Measurements from ENCODE around the gene YIPF2.

DNA sequence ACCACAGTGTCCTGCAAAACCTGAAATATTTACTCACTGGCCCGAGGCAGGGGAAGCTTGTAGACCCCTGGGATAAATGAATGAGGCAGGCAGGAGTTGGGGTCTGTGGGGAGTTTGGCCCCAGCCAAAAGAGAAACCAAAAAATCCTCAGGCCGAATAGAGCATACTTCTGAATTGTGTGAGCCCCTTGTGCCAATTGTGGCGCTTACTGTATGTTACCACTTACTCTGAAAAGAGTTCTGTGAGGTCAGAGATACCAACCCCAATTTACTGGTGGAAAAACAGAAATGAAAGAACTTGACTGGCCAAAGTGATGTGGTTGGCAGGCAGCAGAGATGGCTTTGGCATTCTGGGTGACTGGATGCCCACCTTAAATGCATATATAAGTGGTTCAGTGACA is 50.2 kb downstream of the YIPF2 start:
- TF ChIP-seq EZH2phosphoT487 (IDR thresholded peaks at IDR 0.05; ENCODE audit: borderline replicate concordance, low read length) (no peak), EZH2 (IDR thresholded peaks at IDR 0.05; ENCODE audit: low read length, unreplicated experiment) (no peak)
- TF ChIP-seq, protein P1, sequence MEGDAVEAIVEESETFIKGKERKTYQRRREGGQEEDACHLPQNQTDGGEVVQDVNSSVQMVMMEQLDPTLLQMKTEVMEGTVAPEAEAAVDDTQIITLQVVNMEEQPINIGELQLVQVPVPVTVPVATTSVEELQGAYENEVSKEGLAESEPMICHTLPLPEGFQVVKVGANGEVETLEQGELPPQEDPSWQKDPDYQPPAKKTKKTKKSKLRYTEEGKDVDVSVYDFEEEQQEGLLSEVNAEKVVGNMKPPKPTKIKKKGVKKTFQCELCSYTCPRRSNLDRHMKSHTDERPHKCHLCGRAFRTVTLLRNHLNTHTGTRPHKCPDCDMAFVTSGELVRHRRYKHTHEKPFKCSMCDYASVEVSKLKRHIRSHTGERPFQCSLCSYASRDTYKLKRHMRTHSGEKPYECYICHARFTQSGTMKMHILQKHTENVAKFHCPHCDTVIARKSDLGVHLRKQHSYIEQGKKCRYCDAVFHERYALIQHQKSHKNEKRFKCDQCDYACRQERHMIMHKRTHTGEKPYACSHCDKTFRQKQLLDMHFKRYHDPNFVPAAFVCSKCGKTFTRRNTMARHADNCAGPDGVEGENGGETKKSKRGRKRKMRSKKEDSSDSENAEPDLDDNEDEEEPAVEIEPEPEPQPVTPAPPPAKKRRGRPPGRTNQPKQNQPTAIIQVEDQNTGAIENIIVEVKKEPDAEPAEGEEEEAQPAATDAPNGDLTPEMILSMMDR (conservative IDR thresholded peaks at IDR 0.05; ENCODE audit: low read depth, low read length) = no peak

Measured in PC-3 (cell line).